ENCODE data around the gene SNUPN. TPM values are rescaled to one million over a fixed set of nuclear protein-coding genes. Genes with fewer than 3 reads are reported as not detected.

Gene SNUPN
- total and polyA plus RNA-seq, 10 of the 15 experiments (the other 5 are each of a cell fraction or from before 2014, with no cell fraction given) = 19.0 to 50.3 (median 32.5) TPM

- TF ChIP-seq ZBTB4 (CRISPR knock-in tag; IDR thresholded peaks at IDR 0.05) = no peak
Observed at GRCh38 chr15:75644376-75644775, 18.9 kb upstream of the SNUPN start (continued).

GRCh38 chr15:75641603-75642002 is 16.1 kb upstream of the SNUPN start:
- Histone ChIP-seq H4K20me1 (ENCODE audit: control insufficient read depth, insufficient read depth) (peaks cover 2% of the 10 kb centered on the region; the same call in 1 of the 2 replicates), H3K27me3 (replicated peaks in 1 of 2; ENCODE audit: control insufficient read depth in 2 of 2, insufficient read depth in 2 of 2, low read length in 1 of 2) (no peaks in the 10 kb centered on the region), H3K4me1 (ENCODE audit: control insufficient read depth, insufficient read depth, low read length) (no peaks in the 10 kb centered on the region), H3K4me3 (no peak overlapping the region), H3K36me3 (ENCODE audit: control insufficient read depth in 2 of 2, insufficient read depth in 2 of 2, low read length in 1 of 2) (no peaks in the 10 kb centered on the region; a peak in 1 of 4 replicates), H3K4me2 (ENCODE audit: control insufficient read depth, insufficient read depth) (0 out of 2 replicates have a peak overlapping the region, but pooled peaks have one; percentile 13), H3K9me3 (replicated peaks; ENCODE audit: control insufficient read depth, insufficient read depth, low read length) (no peaks in the 10 kb centered on the region), H3K9ac (ENCODE audit: control insufficient read depth, insufficient read depth, low read length) (no peak overlapping the region), H2AFZ (ENCODE audit: control insufficient read depth, low read depth, low read length) (no peak overlapping the region), H3K27ac (ENCODE audit: control insufficient read depth, insufficient read depth) (no peak overlapping the region), H3K79me2 (ENCODE audit: control insufficient read depth, insufficient read depth, low read length) (peaks cover 32% of the 10 kb centered on the region)
- in situ Hi-C loops (cut with MboI) (no loop called here), intact Hi-C loops (cut with micrococcal nuclease; ENCODE audit: unreplicated experiment) (loop anchor here (2.0 to 10.0 kb wide), 3 partner anchors 134 to 707 kb away; partner anchors contain the start of gene COX5A)
- TF ChIP-seq GABPA (IDR thresholded peaks at IDR 0.05; ENCODE audit: low read depth) = no peak
- TF ChIP-seq FOS (IDR thresholded peaks at IDR 0.05; ENCODE audit: borderline replicate concordance, extremely low read depth, insufficient read length) = no peak
- no peak for TF ChIP-seq NFXL1 (IDR thresholded peaks at IDR 0.05; ENCODE audit: borderline replicate concordance)
- TF ChIP-seq MYC (IDR thresholded peaks at IDR 0.05; ENCODE audit: insufficient read depth, insufficient read length, insufficient replicate concordance, low read length, severe bottlenecking) = no peak
- TF ChIP-seq BMI1 (IDR thresholded peaks at IDR 0.05; ENCODE audit: borderline replicate concordance) = no peak
- TF ChIP-seq ELK1 (IDR thresholded peaks at IDR 0.05; ENCODE audit: low read depth, low read length) = no peak
- no peak for TF ChIP-seq SMAD5 (IDR thresholded peaks at IDR 0.05; ENCODE audit: low read depth)
- TF ChIP-seq RCOR1 (conservative IDR thresholded peaks at IDR 0.05; ENCODE audit: low read depth, low read length) = no peak
- TF ChIP-seq ATF2 (IDR thresholded peaks at IDR 0.05; ENCODE audit: low read length) = no peak
- POLR2A ChIA-PET = interaction anchor here (0.6 to 5.0 kb wide), 5 partner anchors 15 to 295 kb away, joined by 3 to 110 read pairs (median 34); partner anchors contain the start of genes MAN2C1, SIN3A and SNUPN
- RAD21 ChIA-PET (ENCODE audit: unreplicated experiment) = interaction anchor here (0.7 to 5.1 kb wide), 7 partner anchors 9 to 273 kb away, joined by 3 to 69 read pairs (median 11); partner anchors contain the start of genes MAN2C1, SIN3A and SNUPN
- CTCF ChIA-PET = interaction anchor here (0.6 to 5.5 kb wide), 14 partner anchors 9 to 370 kb away, joined by 3 to 86 read pairs (median 4); partner anchors contain the start of genes MAN2C1, SIN3A and SNUPN
- ATAC-seq (no peak), DNase-seq (ENCODE audit: low read depth, low spot score) (no peak), FAIRE-seq (no peak)
- WGBS (ENCODE audit: insufficient coverage, insufficient replicate concordance, low lambda C conversion rate, missing lambda C conversion rate) = 50% methylated on average over 4 of the region's 5 CpGs
- no TSS peak for BruUV-seq (replicated peaks)
- SMC1A ChIA-PET (ENCODE audit: uncharacterized antibody, unreplicated experiment) = interaction anchor here (0.6 to 3.9 kb wide), 11 partner anchors 10 to 616 kb away, joined by 3 to 27 read pairs (median 5); partner anchors contain the start of genes MAN2C1 and SIN3A
